Thyroid gland (tissue), 4 donors: ENCODE measurements around the gene WASHC4.

Experiments
- CTCF ChIP-seq, 6 experiments: fragments of 200-600 bp in 3 of 6; fragments of 450-650 bp in 3 of 6; sonication (generic) in 3 of 6; IDR thresholded peaks; one replicate each; pipeline ENCODE4 v1.5.1; 2016 to 2019; ENCODE audit warnings: antibody characterized with exemption in 6 of 6, mild to moderate bottlenecking in 2 of 6, inconsistent platforms in 1 of 6, moderate library complexity in 1 of 6
- POLR2A ChIP-seq, 2 donors: fragments of 450-650 bp; IDR thresholded peaks; one replicate each; pipeline ENCODE4 v1.6.1; 2017; ENCODE audit warnings: antibody characterized with exemption in 2 of 2, mild to moderate bottlenecking in 2 of 2, moderate library complexity in 1 of 2

GRCh38 chr12:105104762-105105161 is 2.8 kb upstream of the WASHC4 start:
- TF ChIP-seq CTCF (IDR thresholded peaks at IDR 0.05) (no peak), POLR2A (IDR thresholded peaks at IDR 0.05) (no peak)
